ENCODE measurements around the gene TMPRSS2. TPM values are rescaled to one million over a fixed set of nuclear protein-coding genes. Genes with fewer than 3 reads are reported as not detected.

The TMPRSS2 gene
- total and polyA plus RNA-seq, 4 donors: 0.41 to 0.89 (median 0.67) TPM

- Histone ChIP-seq H3K4me3 (ENCODE audit: low read depth, low read length) (no peak overlapping the region), H3K36me3 (ENCODE audit: control insufficient read depth, insufficient read depth, low read length) (no peaks in the 10 kb centered on the region), H3K27ac (ENCODE audit: low read depth, low read length) (peak overlapping the region; percentile 71), H3K9me3 (ENCODE audit: control insufficient read depth, insufficient read depth, low read length) (no peaks in the 10 kb centered on the region), H3K4me1 (ENCODE audit: control insufficient read depth, insufficient read depth, low read length) (peaks cover 31% of the 10 kb centered on the region), H3K27me3 (ENCODE audit: control insufficient read depth, insufficient read depth, low read length) (no peaks in the 10 kb centered on the region)
- WGBS (ENCODE audit: insufficient coverage): 10% methylated on average over 11 of the region's 15 CpGs
- peak; percentile 24 to 83 (median 56) for DNase-seq (ENCODE audit: low read depth in 4 of 6, low spot score in 6 of 6)
Observed at GRCh38 chr21:41477641-41478318, 30.2 kb downstream of the TMPRSS2 start.

- H3K4me3 ChIP-seq (ENCODE audit: low read depth, low read length): no peak overlapping the region
- no peaks in the 10 kb centered on the region for H3K27me3 ChIP-seq (ENCODE audit: control insufficient read depth, insufficient read depth, low read length)
- DNase-seq (ENCODE audit: low read depth in 4 of 6, low spot score in 6 of 6): no peak
- WGBS (ENCODE audit: insufficient coverage): 85% methylated on average over 15 of the region's 15 CpGs
- no peaks in the 10 kb centered on the region for H3K36me3 ChIP-seq (ENCODE audit: control insufficient read depth, insufficient read depth, low read length)
- no peaks in the 10 kb centered on the region for H3K9me3 ChIP-seq (ENCODE audit: control insufficient read depth, insufficient read depth, low read length)
- no peak overlapping the region for H3K27ac ChIP-seq (ENCODE audit: low read depth, low read length)
- H3K4me1 ChIP-seq (ENCODE audit: control insufficient read depth, insufficient read depth, low read length): peaks cover 31% of the 10 kb centered on the region
Observed at GRCh38 chr21:41475714-41476420, 32.1 kb downstream of the TMPRSS2 start.

- peaks cover 22% of the 10 kb centered on the region for H3K4me1 ChIP-seq (ENCODE audit: control insufficient read depth, insufficient read depth, low read length)
- H3K4me3 ChIP-seq (ENCODE audit: low read depth, low read length): no peak overlapping the region
- DNase-seq (ENCODE audit: low read depth in 4 of 6, low spot score in 6 of 6): no peak
- no peaks in the 10 kb centered on the region for H3K27me3 ChIP-seq (ENCODE audit: control insufficient read depth, insufficient read depth, low read length)
- H3K9me3 ChIP-seq (ENCODE audit: control insufficient read depth, insufficient read depth, low read length): no peaks in the 10 kb centered on the region
- H3K27ac ChIP-seq (ENCODE audit: low read depth, low read length): no peak overlapping the region
- H3K36me3 ChIP-seq (ENCODE audit: control insufficient read depth, insufficient read depth, low read length): no peaks in the 10 kb centered on the region
- 91% methylated on average over 30 of the region's 33 CpGs for WGBS (ENCODE audit: insufficient coverage)
Observed at GRCh38 chr21:41472753-41473548, 35.0 kb downstream of the TMPRSS2 start.

- Histone ChIP-seq H3K4me3 (ENCODE audit: low read depth, low read length) (no peak overlapping the region), H3K27me3 (ENCODE audit: control insufficient read depth, insufficient read depth, low read length) (no peaks in the 10 kb centered on the region), H3K4me1 (ENCODE audit: control insufficient read depth, insufficient read depth, low read length) (peaks cover 32% of the 10 kb centered on the region), H3K36me3 (ENCODE audit: control insufficient read depth, insufficient read depth, low read length) (peaks cover 4% of the 10 kb centered on the region), H3K9me3 (ENCODE audit: control insufficient read depth, insufficient read depth, low read length) (no peaks in the 10 kb centered on the region), H3K27ac (ENCODE audit: low read depth, low read length) (no peak overlapping the region)
- WGBS (ENCODE audit: insufficient coverage): 92% methylated on average over 2 of the region's 5 CpGs
- no peak for DNase-seq (ENCODE audit: low read depth in 4 of 6, low spot score in 6 of 6)
Observed at GRCh38 chr21:41470054-41470453, 37.9 kb downstream of the TMPRSS2 start.

GRCh38 chr21:41466024-41466820 is 41.7 kb downstream of the TMPRSS2 start:
- Histone ChIP-seq H3K27ac (ENCODE audit: low read depth, low read length) (peak overlapping the region; percentile 33), H3K27me3 (ENCODE audit: control insufficient read depth, insufficient read depth, low read length) (no peaks in the 10 kb centered on the region), H3K36me3 (ENCODE audit: control insufficient read depth, insufficient read depth, low read length) (peaks cover 4% of the 10 kb centered on the region), H3K4me1 (ENCODE audit: control insufficient read depth, insufficient read depth, low read length) (peaks cover 32% of the 10 kb centered on the region), H3K9me3 (ENCODE audit: control insufficient read depth, insufficient read depth, low read length) (peaks cover 4% of the 10 kb centered on the region), H3K4me3 (ENCODE audit: low read depth, low read length) (no peak overlapping the region)
- 80% methylated on average over 13 of the region's 23 CpGs for WGBS (ENCODE audit: insufficient coverage)
- DNase-seq (ENCODE audit: low read depth in 4 of 6, low spot score in 6 of 6): no peak

GRCh38 chr21:41465176-41465781 is 42.7 kb downstream of the TMPRSS2 start:
- DNase-seq (ENCODE audit: low read depth in 4 of 6, low spot score in 6 of 6): no peak
- Histone ChIP-seq H3K9me3 (ENCODE audit: control insufficient read depth, insufficient read depth, low read length) (peaks cover 4% of the 10 kb centered on the region), H3K27me3 (ENCODE audit: control insufficient read depth, insufficient read depth, low read length) (no peaks in the 10 kb centered on the region), H3K4me1 (ENCODE audit: control insufficient read depth, insufficient read depth, low read length) (peaks cover 35% of the 10 kb centered on the region), H3K4me3 (ENCODE audit: low read depth, low read length) (no peak overlapping the region), H3K27ac (ENCODE audit: low read depth, low read length) (peak overlapping the region; percentile 33), H3K36me3 (ENCODE audit: control insufficient read depth, insufficient read depth, low read length) (peaks cover 4% of the 10 kb centered on the region)
- WGBS (ENCODE audit: insufficient coverage): 83% methylated on average over 2 of the region's 4 CpGs

GRCh38 chr21:41460578-41461527 is 47.1 kb downstream of the TMPRSS2 start:
- Histone ChIP-seq H3K9me3 (ENCODE audit: control insufficient read depth, insufficient read depth, low read length) (peaks cover 4% of the 10 kb centered on the region), H3K27me3 (ENCODE audit: control insufficient read depth, insufficient read depth, low read length) (no peaks in the 10 kb centered on the region), H3K36me3 (ENCODE audit: control insufficient read depth, insufficient read depth, low read length) (peaks cover 3% of the 10 kb centered on the region), H3K27ac (ENCODE audit: low read depth, low read length) (no peak overlapping the region), H3K4me1 (ENCODE audit: control insufficient read depth, insufficient read depth, low read length) (peaks cover 12% of the 10 kb centered on the region), H3K4me3 (ENCODE audit: low read depth, low read length) (no peak overlapping the region)
- 30% methylated on average over 5 of the region's 17 CpGs for WGBS (ENCODE audit: insufficient coverage)
- peak in 4 of 6 donors; percentile 15 to 80 (median 52) for DNase-seq (ENCODE audit: low read depth in 4 of 6, low spot score in 6 of 6)

GRCh38 chr21:41459884-41460534 is 47.9 kb downstream of the TMPRSS2 start:
- H3K27me3 ChIP-seq (ENCODE audit: control insufficient read depth, insufficient read depth, low read length): no peaks in the 10 kb centered on the region
- no peak overlapping the region for H3K4me3 ChIP-seq (ENCODE audit: low read depth, low read length)
- peaks cover 3% of the 10 kb centered on the region for H3K36me3 ChIP-seq (ENCODE audit: control insufficient read depth, insufficient read depth, low read length)
- H3K4me1 ChIP-seq (ENCODE audit: control insufficient read depth, insufficient read depth, low read length): peaks cover 5% of the 10 kb centered on the region
- DNase-seq (ENCODE audit: low read depth in 4 of 6, low spot score in 6 of 6): no peak
- 96% methylated on average over 7 of the region's 9 CpGs for WGBS (ENCODE audit: insufficient coverage)
- H3K9me3 ChIP-seq (ENCODE audit: control insufficient read depth, insufficient read depth, low read length): peaks cover 4% of the 10 kb centered on the region
- H3K27ac ChIP-seq (ENCODE audit: low read depth, low read length): no peak overlapping the region

All from spinal cord (tissue), 10 donors.